Measurements from ENCODE around the gene MRC2. TPM values are rescaled to one million over a fixed set of nuclear protein-coding genes. Genes with fewer than 3 reads are reported as not detected.

MRC2 gene
- total RNA-seq, 1 donor from 2014 or later: 30.7 TPM

GRCh38 chr17:62666061-62666800, 38.8 kb downstream of the MRC2 start:
- H3K27me3 Mint-ChIP-seq (ENCODE audit: low read depth): no peaks in the 10 kb centered on the region
- no peaks in the 10 kb centered on the region for H3K9me3 Mint-ChIP-seq
- no peak overlapping the region for H3K27ac Mint-ChIP-seq (ENCODE audit: unreplicated experiment)
- no peak for DNase-seq (ENCODE audit: low read depth, low spot score)
- no peaks in the 10 kb centered on the region for H3K4me1 Mint-ChIP-seq
- TF ChIP-seq CTCF (conservative IDR thresholded peaks at IDR 0.05): no peak
- H3K36me3 Mint-ChIP-seq (ENCODE audit: low read depth): peaks cover 3% of the 10 kb centered on the region
- no peak overlapping the region for H3K4me3 Mint-ChIP-seq

GRCh38 chr17:62666801-62667591, 39.5 kb downstream of the MRC2 start:
- Mint-ChIP-seq H3K4me1 (no peaks in the 10 kb centered on the region), H3K27me3 (ENCODE audit: low read depth) (no peaks in the 10 kb centered on the region), H3K27ac (ENCODE audit: unreplicated experiment) (no peak overlapping the region), H3K36me3 (ENCODE audit: low read depth) (no peaks in the 10 kb centered on the region), H3K9me3 (no peaks in the 10 kb centered on the region), H3K4me3 (no peak overlapping the region)
- DNase-seq (ENCODE audit: low read depth, low spot score): no peak
- TF ChIP-seq CTCF (conservative IDR thresholded peaks at IDR 0.05): no peak

GRCh38 chr17:62668091-62668804, 40.8 kb downstream of the MRC2 start:
- Mint-ChIP-seq H3K9me3 (no peaks in the 10 kb centered on the region), H3K4me3 (no peak overlapping the region), H3K27ac (ENCODE audit: unreplicated experiment) (no peak overlapping the region), H3K4me1 (peaks cover 9% of the 10 kb centered on the region), H3K27me3 (ENCODE audit: low read depth) (no peaks in the 10 kb centered on the region), H3K36me3 (ENCODE audit: low read depth) (no peaks in the 10 kb centered on the region)
- DNase-seq (ENCODE audit: low read depth, low spot score): no peak
- TF ChIP-seq CTCF (conservative IDR thresholded peaks at IDR 0.05): no peak

- Mint-ChIP-seq H3K4me3 (no peak overlapping the region), H3K27me3 (ENCODE audit: low read depth) (no peaks in the 10 kb centered on the region), H3K36me3 (ENCODE audit: low read depth) (no peaks in the 10 kb centered on the region), H3K4me1 (peaks cover 9% of the 10 kb centered on the region), H3K27ac (ENCODE audit: unreplicated experiment) (peak overlapping the region; percentile 19), H3K9me3 (no peaks in the 10 kb centered on the region)
- no peak for DNase-seq (ENCODE audit: low read depth, low spot score)
- no peak for TF ChIP-seq CTCF (conservative IDR thresholded peaks at IDR 0.05)
Measured at GRCh38 chr17:62670202-62670821, 42.8 kb downstream of the MRC2 start.

GRCh38 chr17:62671553-62671952, 44.1 kb downstream of the MRC2 start:
- Mint-ChIP-seq H3K27ac (ENCODE audit: unreplicated experiment) (no peak overlapping the region), H3K36me3 (ENCODE audit: low read depth) (no peaks in the 10 kb centered on the region), H3K4me3 (no peak overlapping the region), H3K27me3 (ENCODE audit: low read depth) (no peaks in the 10 kb centered on the region), H3K4me1 (peaks cover 9% of the 10 kb centered on the region), H3K9me3 (no peaks in the 10 kb centered on the region)
- DNase-seq (ENCODE audit: low read depth, low spot score): no peak
- TF ChIP-seq CTCF (conservative IDR thresholded peaks at IDR 0.05): no peak
